ENCODE measurements around the gene REXO5.

GRCh38 chr16:20846030-20846429 is 39.7 kb downstream of the REXO5 start:
- TF ChIP-seq CTCF (IDR thresholded peaks at IDR 0.05) (no peak), POLR2A (IDR thresholded peaks at IDR 0.05) (no peak)
